ENCODE data around the gene SLC49A4.

SLC49A4 gene

DNA sequence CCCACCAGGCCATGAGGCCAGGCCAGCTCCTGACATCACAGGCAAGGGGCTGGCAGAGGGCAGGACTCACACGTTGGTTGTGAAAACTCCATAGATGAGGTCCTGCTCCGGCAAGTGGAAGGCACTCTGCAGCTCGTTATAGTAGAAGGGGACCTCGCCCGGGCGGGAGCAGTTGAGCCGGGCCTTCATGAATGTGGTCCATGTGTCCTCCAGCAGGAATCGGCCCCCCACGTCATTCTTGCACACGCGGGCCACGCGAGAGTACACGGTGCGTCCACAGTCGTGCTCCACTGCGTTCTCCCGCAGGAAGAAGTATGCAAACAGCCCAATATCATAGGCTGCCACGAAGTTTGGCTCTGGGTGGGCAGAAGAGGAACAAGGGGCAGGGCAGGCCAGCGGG lies 131.5 kb downstream of the SLC49A4 start:
- TF ChIP-seq, protein P1, sequence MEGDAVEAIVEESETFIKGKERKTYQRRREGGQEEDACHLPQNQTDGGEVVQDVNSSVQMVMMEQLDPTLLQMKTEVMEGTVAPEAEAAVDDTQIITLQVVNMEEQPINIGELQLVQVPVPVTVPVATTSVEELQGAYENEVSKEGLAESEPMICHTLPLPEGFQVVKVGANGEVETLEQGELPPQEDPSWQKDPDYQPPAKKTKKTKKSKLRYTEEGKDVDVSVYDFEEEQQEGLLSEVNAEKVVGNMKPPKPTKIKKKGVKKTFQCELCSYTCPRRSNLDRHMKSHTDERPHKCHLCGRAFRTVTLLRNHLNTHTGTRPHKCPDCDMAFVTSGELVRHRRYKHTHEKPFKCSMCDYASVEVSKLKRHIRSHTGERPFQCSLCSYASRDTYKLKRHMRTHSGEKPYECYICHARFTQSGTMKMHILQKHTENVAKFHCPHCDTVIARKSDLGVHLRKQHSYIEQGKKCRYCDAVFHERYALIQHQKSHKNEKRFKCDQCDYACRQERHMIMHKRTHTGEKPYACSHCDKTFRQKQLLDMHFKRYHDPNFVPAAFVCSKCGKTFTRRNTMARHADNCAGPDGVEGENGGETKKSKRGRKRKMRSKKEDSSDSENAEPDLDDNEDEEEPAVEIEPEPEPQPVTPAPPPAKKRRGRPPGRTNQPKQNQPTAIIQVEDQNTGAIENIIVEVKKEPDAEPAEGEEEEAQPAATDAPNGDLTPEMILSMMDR (IDR thresholded peaks at IDR 0.05; ENCODE audit: extremely low read depth, missing control alignments): no peak
- no peak for DNase-seq (ENCODE audit: low spot score)

DNA sequence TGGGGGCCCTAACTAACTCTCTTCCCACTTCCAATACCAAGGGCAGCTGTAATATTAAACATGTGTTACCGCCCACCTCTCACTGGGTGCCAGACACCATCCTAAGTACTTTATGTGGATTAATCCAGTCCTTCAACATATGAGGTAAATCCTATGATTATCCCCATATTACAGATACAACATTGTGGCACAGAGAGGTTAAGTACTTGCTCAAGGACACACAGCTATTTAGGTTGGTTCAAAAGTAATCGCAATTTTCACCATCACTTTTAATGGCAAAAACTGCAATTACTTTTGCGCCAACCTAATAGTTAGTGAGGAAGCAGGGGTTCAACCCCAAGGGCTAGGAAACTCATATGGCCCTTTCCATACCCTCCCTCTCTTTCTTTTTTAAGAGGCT lies 131.9 kb downstream of the SLC49A4 start:
- TF ChIP-seq, protein P1 (IDR thresholded peaks at IDR 0.05; ENCODE audit: extremely low read depth, missing control alignments): no peak
- DNase-seq (ENCODE audit: low spot score): no peak

DNA sequence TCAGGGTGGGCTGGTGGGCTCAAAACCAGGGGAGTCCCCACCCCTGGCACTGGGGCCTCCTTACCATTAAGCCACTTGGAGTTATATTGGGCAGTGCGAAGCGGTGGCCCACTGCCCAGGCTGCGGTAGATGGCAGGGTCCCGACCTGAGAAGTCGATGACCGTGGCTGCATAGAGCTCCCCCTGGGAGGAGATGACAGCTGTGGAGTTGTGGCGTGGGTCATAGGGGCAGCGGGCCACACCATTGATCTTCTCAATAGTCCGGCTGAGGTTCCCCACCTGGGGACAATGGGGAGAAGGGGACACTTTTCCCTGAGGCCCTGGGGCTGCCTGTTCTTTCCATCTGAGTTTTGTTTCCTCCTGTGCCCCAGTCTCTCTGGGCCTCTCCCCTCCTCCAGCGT lies 132.9 kb downstream of the SLC49A4 start:
- TF ChIP-seq, protein P1 (IDR thresholded peaks at IDR 0.05; ENCODE audit: extremely low read depth, missing control alignments): no peak
- DNase-seq (ENCODE audit: low spot score): no peak

DNA sequence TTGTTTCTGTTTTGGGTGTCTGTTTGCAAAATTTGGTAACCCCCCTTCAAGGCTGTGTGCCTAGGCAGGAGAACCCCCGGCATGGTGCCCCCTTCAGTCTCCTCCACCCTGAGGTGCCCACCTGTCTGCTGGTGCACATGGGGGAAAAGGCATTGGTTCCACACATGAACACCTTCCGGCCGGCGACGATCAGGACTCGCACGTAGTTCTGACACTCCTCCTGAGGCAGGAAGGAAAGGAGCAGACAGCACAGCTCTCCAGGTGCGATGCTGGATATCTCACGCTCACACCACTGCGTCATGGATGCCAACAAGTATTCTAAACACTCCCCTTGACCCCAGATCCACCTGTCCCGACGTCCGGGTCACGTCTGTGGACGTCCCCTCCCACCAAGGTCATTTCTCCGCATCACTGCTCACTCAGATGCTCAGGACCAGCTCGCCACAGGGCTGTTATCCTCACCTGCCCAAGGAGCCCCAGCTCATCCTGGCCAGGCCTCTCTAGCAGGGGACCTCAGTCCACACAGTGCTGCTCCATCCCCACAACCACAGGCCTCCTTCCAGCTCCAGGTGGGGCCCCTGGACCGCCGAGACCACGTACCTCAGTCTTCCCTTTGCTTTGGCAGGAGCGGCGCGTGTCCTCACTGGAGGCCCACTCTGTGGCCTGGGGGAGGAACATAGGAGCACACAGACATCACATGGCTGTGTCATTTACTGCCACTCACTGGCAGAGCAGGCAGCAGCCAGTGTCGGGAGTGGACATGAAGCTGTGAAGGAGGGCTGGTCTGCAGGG lies 133.7 kb downstream of the SLC49A4 start:
- DNase-seq (ENCODE audit: low spot score): no peak
- TF ChIP-seq, protein P1 (IDR thresholded peaks at IDR 0.05; ENCODE audit: extremely low read depth, missing control alignments): no peak

DNA sequence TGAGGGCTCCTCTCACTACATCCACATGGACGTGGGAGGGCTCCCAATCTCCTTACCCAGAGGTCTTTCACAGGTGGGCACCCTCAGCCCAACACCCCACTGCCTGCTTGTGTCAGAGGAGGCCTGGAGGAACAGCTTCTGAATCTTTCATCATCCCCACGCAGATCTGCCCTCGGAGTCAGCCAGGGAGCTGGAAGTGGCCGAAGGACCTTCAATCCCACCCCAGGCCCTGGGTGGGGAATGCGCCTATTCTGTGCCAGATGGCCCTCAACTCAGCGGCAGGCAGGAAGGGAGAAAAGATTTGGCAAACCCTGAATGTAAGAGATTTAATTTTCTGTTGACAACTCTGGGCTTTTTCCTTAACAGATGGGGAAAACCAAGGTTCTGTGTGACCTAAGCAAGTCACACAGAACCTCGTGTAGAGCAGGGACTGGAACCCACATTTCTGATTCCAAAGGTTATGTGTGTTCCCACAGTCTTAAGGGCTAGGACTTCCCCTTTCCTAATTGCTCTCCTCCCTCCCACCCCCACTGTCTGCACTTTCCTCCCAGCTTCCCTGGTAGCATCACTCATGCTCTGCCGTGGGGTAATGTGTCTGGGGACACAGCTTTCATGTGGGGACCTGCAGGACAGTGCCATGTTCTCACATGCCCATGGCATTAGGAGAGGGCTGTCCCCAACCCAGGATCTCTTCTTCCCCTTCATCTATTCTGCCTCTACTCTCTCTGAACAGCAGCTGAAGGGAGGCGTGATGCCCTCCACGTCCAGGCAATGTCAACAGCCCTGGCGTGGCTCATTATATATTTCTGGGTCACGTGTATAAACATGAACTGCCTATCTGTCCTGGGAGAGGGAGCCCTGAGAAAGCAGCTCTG lies 134.6 kb downstream of the SLC49A4 start:
- no peak for DNase-seq (ENCODE audit: low spot score)
- TF ChIP-seq, protein P1 (IDR thresholded peaks at IDR 0.05; ENCODE audit: extremely low read depth, missing control alignments): no peak

DNA sequence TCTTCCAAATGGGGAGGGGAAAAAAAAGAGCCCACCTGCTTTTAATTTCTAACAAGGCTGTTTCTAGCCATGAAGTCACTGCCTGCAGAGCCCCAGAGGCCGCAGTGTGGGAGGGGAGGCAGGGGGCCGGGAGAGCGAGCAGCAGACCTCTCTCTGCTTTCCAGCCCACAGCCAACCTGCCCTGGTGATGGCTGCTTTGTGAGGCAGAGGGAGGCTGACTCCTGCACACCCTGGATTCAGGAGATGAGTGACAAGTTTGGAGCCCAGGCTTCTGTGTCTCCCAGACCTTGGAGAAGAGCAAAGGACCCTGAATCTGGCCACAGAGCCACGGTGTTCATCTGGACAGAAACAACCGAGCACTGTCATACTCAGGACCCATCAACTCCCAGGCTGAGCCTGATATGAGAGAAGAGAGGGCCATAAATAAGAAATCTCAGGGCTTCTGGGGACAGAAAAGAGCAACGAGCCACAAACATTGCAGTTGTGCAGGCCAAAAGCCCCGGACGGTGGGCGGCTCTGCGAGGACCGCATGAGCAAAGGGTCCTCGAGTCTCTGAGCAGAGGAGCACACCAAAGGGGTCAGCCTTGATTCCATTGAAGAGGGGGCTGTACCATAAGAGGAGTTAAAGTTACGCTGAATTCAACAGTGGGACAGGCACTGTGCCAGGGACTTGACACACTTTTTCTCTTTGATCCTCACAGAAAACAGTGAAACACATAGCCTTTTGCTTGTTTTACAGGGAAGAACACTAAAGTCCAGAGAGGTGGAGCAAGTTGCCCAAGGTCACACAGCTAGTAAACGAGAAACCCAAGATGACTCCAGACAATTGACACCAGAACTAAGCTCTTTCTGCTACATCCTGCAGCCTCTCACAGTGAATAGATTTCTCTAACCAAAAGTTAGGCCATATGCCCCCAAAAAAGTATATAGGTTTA lies 135.5 kb downstream of the SLC49A4 start:
- TF ChIP-seq, protein P1 (IDR thresholded peaks at IDR 0.05; ENCODE audit: extremely low read depth, missing control alignments): no peak

More for the DNA sequence above, 135.5 kb downstream of the SLC49A4 start:
- no peak for DNase-seq (ENCODE audit: low spot score)

All from GM20000 (cell line).